Naive thymus-derived CD4-positive, alpha-beta T cell (primary cell): Measurements from ENCODE around the gene MAVS. TPM values are rescaled to one million over a fixed set of nuclear protein-coding genes. Genes with fewer than 3 reads are reported as not detected.

ENCODE experiments used
- ATAC-seq: fragments of 150-1000 bp; cut with Tn5 transposase; 2 replicates; pipeline ENCODE4 v1.10.0; 2021; ENCODE audit warnings: mild to moderate bottlenecking, moderate library complexity
- CTCF ChIA-PET: fragments of 350-600 bp; sonication (Branson Sonifier 250); formaldehyde crosslinking; loops from one replicate; lab custom pipeline; 2021; ENCODE audit warnings: antibody characterized with exemption; lab: Charles Lee
- POLR2A ChIA-PET: fragments of 350-600 bp; sonication (Branson Sonifier 250); formaldehyde crosslinking; loops from one replicate; lab custom pipeline; 2021; ENCODE audit warnings: antibody characterized with exemption, inconsistent platforms; lab: Charles Lee
- DNase-seq, 9 donors: peaks; one replicate each; pipeline versions ENCODE4 v3.0.0 to v3.0.0-alpha.2; 2020 to 2022; ENCODE audit warnings: mixed read lengths in 1 of 9
- H3K27ac ChIP-seq: one replicate; pipeline ENCODE4 v1.7.0; 2013; ENCODE audit warnings: mild to moderate bottlenecking, low read depth, low read length, moderate library complexity
- H3K27me3 ChIP-seq, 2 donors: one replicate each; pipeline ENCODE4 v1.7.0; 2013; ENCODE audit warnings: low read length in 2 of 2, mild to moderate bottlenecking in 2 of 2, moderate library complexity in 2 of 2; ENCODE audit not compliant: control insufficient read depth in 2 of 2, insufficient read depth in 2 of 2
- H3K36me3 ChIP-seq, 3 experiments: 1 replicate in 2 of 3; 2 replicates in 1 of 3; pipeline ENCODE4 v1.7.0; 2013; ENCODE audit warnings: low read length in 3 of 3, mild to moderate bottlenecking in 3 of 3, moderate library complexity in 1 of 3; ENCODE audit not compliant: insufficient read depth in 3 of 3, control insufficient read depth in 2 of 3
- H3K4me1 ChIP-seq, 2 donors: one replicate each; pipeline ENCODE4 v1.7.0; 2013; ENCODE audit warnings: low read length in 2 of 2, mild to moderate bottlenecking in 2 of 2, moderate library complexity in 1 of 2; ENCODE audit not compliant: control insufficient read depth in 2 of 2, insufficient read depth in 2 of 2
- H3K4me3 ChIP-seq: 2 replicates; pipeline ENCODE4 v1.7.0; 2013; ENCODE audit warnings: mild to moderate bottlenecking, low read length
- H3K9me3 ChIP-seq, 3 experiments: 1 replicate in 2 of 3; 2 replicates in 1 of 3; pipeline ENCODE4 v1.7.0; 2013; ENCODE audit warnings: low read length in 3 of 3; ENCODE audit not compliant: control insufficient read depth in 2 of 3
- H3K27ac Mint-ChIP-seq, 9 donors: one replicate each; pipeline ENCODE4 v1.8.0; 2020 to 2022; ENCODE audit warnings: mixed read lengths in 9 of 9, mild to moderate bottlenecking in 8 of 9, moderate library complexity in 5 of 9, inconsistent platforms in 2 of 9
- H3K27me3 Mint-ChIP-seq, 5 donors: one replicate each; pipeline ENCODE4 v1.8.0; 2021 to 2022; ENCODE audit warnings: mixed read lengths in 5 of 5, mild to moderate bottlenecking in 1 of 5
- H3K36me3 Mint-ChIP-seq, 5 donors: one replicate each; pipeline ENCODE4 v1.8.0; 2020 to 2022; ENCODE audit warnings: mixed read lengths in 5 of 5, mild to moderate bottlenecking in 3 of 5, inconsistent platforms in 1 of 5
- H3K4me1 Mint-ChIP-seq, 7 donors: one replicate each; pipeline ENCODE4 v1.8.0; 2020 to 2022; ENCODE audit warnings: mixed read lengths in 7 of 7, mild to moderate bottlenecking in 3 of 7, inconsistent platforms in 1 of 7
- H3K4me3 Mint-ChIP-seq, 10 donors: one replicate each; pipeline ENCODE4 v1.8.0; 2020 to 2022; ENCODE audit warnings: mild to moderate bottlenecking in 10 of 10, mixed read lengths in 10 of 10, moderate library complexity in 6 of 10, inconsistent platforms in 2 of 10
- H3K9me3 Mint-ChIP-seq, 11 donors: one replicate each; pipeline ENCODE4 v1.8.0; 2020 to 2022; ENCODE audit warnings: mixed read lengths in 11 of 11, mild to moderate bottlenecking in 4 of 11, inconsistent platforms in 1 of 11, moderate library complexity in 1 of 11
- intact Hi-C, 2 donors: fragments of 100-400 bp; cut with micrococcal nuclease; formaldehyde crosslinking; loops; one replicate each; pipeline ENCODE4 v1.15.1; 2023
- polyA plus RNA-seq, 2 donors: library from polyadenylated mRNA; unstranded; fragments of 300-500 nt; fragmentation: Illumina TruSeq; gene quantifications; one replicate each; pipeline ENCODE4 v1.2.3, GENCODE V29; 2021
- total RNA-seq, 6 experiments: library from RNA in 5 of 6; stranded (reverse) in 5 of 6; gene quantifications; 1 replicate in 5 of 6; 2 replicates in 1 of 6; pipeline ENCODE4 v1.2.3 and lab custom pipeline; 2021 to 2026

Gene MAVS
- total and polyA plus RNA-seq, 7 experiments from 2014 or later: 3.5 to 49.9 (median 26.4) TPM

GRCh38 chr20:3800256-3800877, 46.3 kb upstream of the MAVS start:
- no peaks in the 10 kb centered on the region for H3K27me3 Mint-ChIP-seq
- Histone ChIP-seq H3K36me3 (peaks cover 36 to 73% (median 43%) of the 10 kb centered on the region in 3 experiments), H3K4me1 (peaks cover 36 to 46% of the 10 kb centered on the region in 2 donors), H3K9me3 (no peaks in the 10 kb centered on the region), H3K4me3 (peak overlapping the region; percentile 90), H3K27me3 (no peaks in the 10 kb centered on the region), H3K27ac (peak overlapping the region; percentile 78)
- DNase-seq (no peak), ATAC-seq (no peak)
- peak overlapping the region; percentile 32 to 99 (median 97) for H3K4me3 Mint-ChIP-seq
- ChIA-PET POLR2A (interaction anchor here (1.0 to 2.5 kb wide), 4 partner anchors 11 to 55 kb away, joined by 3 to 24 read pairs (median 8); partner anchors contain the start of genes ADISSP and CENPB), CTCF (interaction anchor here (0.9 to 4.7 kb wide), 3 partner anchors 12 to 20 kb away, joined by 3 to 45 read pairs (median 12); partner anchors contain the start of gene AP5S1)
- H3K36me3 Mint-ChIP-seq: peaks cover 15 to 69% (median 47%) of the 10 kb centered on the region in 5 donors
- H3K9me3 Mint-ChIP-seq: no peaks in the 10 kb centered on the region
- peaks cover 47 to 79% (median 62%) of the 10 kb centered on the region in 7 donors for H3K4me1 Mint-ChIP-seq
- intact Hi-C loops: no loop called here
- H3K27ac Mint-ChIP-seq: peak overlapping the region; percentile 74 to 100 (median 97)

- intact Hi-C loops: no loop called here
- POLR2A ChIA-PET: interaction anchor here (2.2 to 2.5 kb wide), 2 partner anchors 12 to 33 kb away, joined by 12 to 24 read pairs; partner anchors contain the start of genes ADISSP and CENPB
- Histone ChIP-seq H3K27me3 (no peaks in the 10 kb centered on the region), H3K27ac (peak overlapping the region; percentile 78), H3K4me1 (peaks cover 40 to 44% of the 10 kb centered on the region in 2 donors), H3K9me3 (no peaks in the 10 kb centered on the region), H3K4me3 (no peak overlapping the region), H3K36me3 (peaks cover 36 to 76% (median 43%) of the 10 kb centered on the region in 3 experiments)
- ATAC-seq (no peak), DNase-seq (no peak)
- Mint-ChIP-seq H3K4me3 (peak overlapping the region in 6 of 10 donors; percentile 17 to 99 (median 69)), H3K36me3 (peaks cover 19 to 74% (median 52%) of the 10 kb centered on the region in 5 donors), H3K9me3 (no peaks in the 10 kb centered on the region), H3K4me1 (peaks cover 49 to 83% (median 66%) of the 10 kb centered on the region in 7 donors), H3K27me3 (no peaks in the 10 kb centered on the region), H3K27ac (peak overlapping the region; percentile 73 to 100 (median 97))
- CTCF ChIA-PET: interaction anchor here (0.9 to 4.7 kb wide), 2 partner anchors 12 to 20 kb away, joined by 3 to 45 read pairs; partner anchors contain the start of gene AP5S1
Measured at GRCh38 chr20:3800878-3801260, 45.8 kb upstream of the MAVS start.

GRCh38 chr20:3801299-3801698, 45.3 kb upstream of the MAVS start:
- Histone ChIP-seq H3K27me3 (no peaks in the 10 kb centered on the region), H3K36me3 (peaks cover 36 to 79% (median 43%) of the 10 kb centered on the region in 3 experiments), H3K9me3 (no peaks in the 10 kb centered on the region), H3K4me3 (no peak overlapping the region), H3K27ac (peak overlapping the region; percentile 78), H3K4me1 (peaks cover 42 to 44% of the 10 kb centered on the region in 2 donors)
- no peak for ATAC-seq
- CTCF ChIA-PET: interaction anchor here (4.7 kb wide), 1 partner anchor 11 kb away, joined by 45 read pairs; no protein-coding TSS in a partner anchor
- Mint-ChIP-seq H3K4me3 (peak overlapping the region in 6 of 10 donors; percentile 17 to 99 (median 36)), H3K27me3 (no peaks in the 10 kb centered on the region), H3K27ac (peak overlapping the region; percentile 73 to 100 (median 97)), H3K36me3 (peaks cover 19 to 75% (median 56%) of the 10 kb centered on the region in 5 donors), H3K4me1 (peaks cover 49 to 87% (median 66%) of the 10 kb centered on the region in 7 donors), H3K9me3 (no peaks in the 10 kb centered on the region)
- POLR2A ChIA-PET: interaction anchor here (2.5 kb wide), 1 partner anchor 12 kb away, joined by 24 read pairs; the partner anchor contains the start of gene CENPB
- intact Hi-C loops: no loop called here
- no peak for DNase-seq

- peaks cover 19 to 76% (median 57%) of the 10 kb centered on the region in 5 donors for H3K36me3 Mint-ChIP-seq
- Histone ChIP-seq H3K9me3 (no peaks in the 10 kb centered on the region), H3K27me3 (no peaks in the 10 kb centered on the region), H3K4me3 (no peak overlapping the region), H3K36me3 (peaks cover 36 to 73% (median 43%) of the 10 kb centered on the region in 3 experiments), H3K4me1 (peaks cover 42 to 45% of the 10 kb centered on the region in 2 donors), H3K27ac (peak overlapping the region; percentile 78)
- ATAC-seq: no peak
- H3K9me3 Mint-ChIP-seq: no peaks in the 10 kb centered on the region
- ChIA-PET POLR2A (interaction anchor here (1.0 kb wide), 1 partner anchor 10 kb away, joined by 3 read pairs; no protein-coding TSS in a partner anchor), CTCF (interaction anchor here (4.7 kb wide), 1 partner anchor 11 kb away, joined by 45 read pairs; no protein-coding TSS in a partner anchor)
- peak overlapping the region in 1 of 10 donors; percentile 46 for H3K4me3 Mint-ChIP-seq
- H3K4me1 Mint-ChIP-seq: peaks cover 51 to 91% (median 67%) of the 10 kb centered on the region in 7 donors
- intact Hi-C loops: no loop called here
- H3K27ac Mint-ChIP-seq: peak overlapping the region in 7 of 9 donors; percentile 91 to 100 (median 97)
- no peak for DNase-seq
- H3K27me3 Mint-ChIP-seq: no peaks in the 10 kb centered on the region
Measured at GRCh38 chr20:3801846-3802245, 44.8 kb upstream of the MAVS start.

- Mint-ChIP-seq H3K4me3 (peak overlapping the region in 7 of 10 donors; percentile 19 to 65 (median 50)), H3K9me3 (no peaks in the 10 kb centered on the region), H3K4me1 (peaks cover 53 to 94% (median 74%) of the 10 kb centered on the region in 7 donors), H3K36me3 (peaks cover 16 to 73% (median 53%) of the 10 kb centered on the region in 5 donors), H3K27me3 (no peaks in the 10 kb centered on the region), H3K27ac (peak overlapping the region; percentile 78 to 98 (median 91))
- H3K27ac ChIP-seq: peak overlapping the region; percentile 78
- no peak for DNase-seq
- CTCF ChIA-PET: interaction anchor here (4.7 kb wide), 1 partner anchor 10 kb away, joined by 45 read pairs; no protein-coding TSS in a partner anchor
- no peak overlapping the region for H3K4me3 ChIP-seq
- POLR2A ChIA-PET: interaction anchor here (1.0 kb wide), 2 partner anchors 8 to 9 kb away, joined by 3 read pairs; no protein-coding TSS in a partner anchor
- intact Hi-C loops: no loop called here
- peaks cover 36 to 72% (median 43%) of the 10 kb centered on the region in 3 experiments for H3K36me3 ChIP-seq
- H3K4me1 ChIP-seq: peaks cover 50 to 54% of the 10 kb centered on the region in 2 donors
- H3K9me3 ChIP-seq: no peaks in the 10 kb centered on the region
- no peaks in the 10 kb centered on the region for H3K27me3 ChIP-seq
- no peak for ATAC-seq
Measured at GRCh38 chr20:3802524-3803239, 44.0 kb upstream of the MAVS start.

- Histone ChIP-seq H3K27ac (peak overlapping the region; percentile 78), H3K27me3 (no peaks in the 10 kb centered on the region), H3K4me1 (peaks cover 54% of the 10 kb centered on the region in 2 donors), H3K36me3 (peaks cover 36 to 70% (median 43%) of the 10 kb centered on the region in 3 experiments), H3K4me3 (no peak overlapping the region), H3K9me3 (no peaks in the 10 kb centered on the region)
- intact Hi-C loops: no loop called here
- Mint-ChIP-seq H3K9me3 (no peaks in the 10 kb centered on the region), H3K27ac (peak overlapping the region; percentile 78 to 98 (median 91)), H3K36me3 (peaks cover 14 to 67% (median 49%) of the 10 kb centered on the region in 5 donors), H3K4me1 (peaks cover 53 to 94% (median 72%) of the 10 kb centered on the region in 7 donors), H3K27me3 (no peaks in the 10 kb centered on the region), H3K4me3 (peak overlapping the region in 4 of 10 donors; percentile 0 to 46 (median 28))
- POLR2A ChIA-PET: interaction anchor here (1.0 kb wide), 1 partner anchor 8 kb away, joined by 3 read pairs; no protein-coding TSS in a partner anchor
- CTCF ChIA-PET: no interaction called here
- ATAC-seq (no peak), DNase-seq (no peak)
Measured at GRCh38 chr20:3803289-3803688, 43.3 kb upstream of the MAVS start.
